ENCODE data around the gene CRHR2.

CRHR2 gene

GRCh38 chr7:30616318-30616717, 65.9 kb downstream of the CRHR2 start:
- no peak for DNase-seq

- DNase-seq: no peak
Observed at GRCh38 chr7:30613366-30614325, 68.6 kb downstream of the CRHR2 start.

GRCh38 chr7:30612658-30613265, 69.5 kb downstream of the CRHR2 start:
- no peak for DNase-seq

- no peak for DNase-seq
Observed at GRCh38 chr7:30605832-30606231, 76.4 kb downstream of the CRHR2 start.

- no peak for DNase-seq
Observed at GRCh38 chr7:30604901-30605300, 77.4 kb downstream of the CRHR2 start.
